GM19025 (cell line): ENCODE data around the gene SERPINI1.

ENCODE experiments used
- ATAC-seq: cut with Tn5 transposase; IDR thresholded peaks from one replicate; pipeline ENCODE4 v1.9.1; 2021; ENCODE audit warnings: mild to moderate bottlenecking, low read depth, moderate library complexity; ENCODE audit not compliant: unreplicated experiment

Gene SERPINI1, protein sequence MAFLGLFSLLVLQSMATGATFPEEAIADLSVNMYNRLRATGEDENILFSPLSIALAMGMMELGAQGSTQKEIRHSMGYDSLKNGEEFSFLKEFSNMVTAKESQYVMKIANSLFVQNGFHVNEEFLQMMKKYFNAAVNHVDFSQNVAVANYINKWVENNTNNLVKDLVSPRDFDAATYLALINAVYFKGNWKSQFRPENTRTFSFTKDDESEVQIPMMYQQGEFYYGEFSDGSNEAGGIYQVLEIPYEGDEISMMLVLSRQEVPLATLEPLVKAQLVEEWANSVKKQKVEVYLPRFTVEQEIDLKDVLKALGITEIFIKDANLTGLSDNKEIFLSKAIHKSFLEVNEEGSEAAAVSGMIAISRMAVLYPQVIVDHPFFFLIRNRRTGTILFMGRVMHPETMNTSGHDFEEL

DNA sequence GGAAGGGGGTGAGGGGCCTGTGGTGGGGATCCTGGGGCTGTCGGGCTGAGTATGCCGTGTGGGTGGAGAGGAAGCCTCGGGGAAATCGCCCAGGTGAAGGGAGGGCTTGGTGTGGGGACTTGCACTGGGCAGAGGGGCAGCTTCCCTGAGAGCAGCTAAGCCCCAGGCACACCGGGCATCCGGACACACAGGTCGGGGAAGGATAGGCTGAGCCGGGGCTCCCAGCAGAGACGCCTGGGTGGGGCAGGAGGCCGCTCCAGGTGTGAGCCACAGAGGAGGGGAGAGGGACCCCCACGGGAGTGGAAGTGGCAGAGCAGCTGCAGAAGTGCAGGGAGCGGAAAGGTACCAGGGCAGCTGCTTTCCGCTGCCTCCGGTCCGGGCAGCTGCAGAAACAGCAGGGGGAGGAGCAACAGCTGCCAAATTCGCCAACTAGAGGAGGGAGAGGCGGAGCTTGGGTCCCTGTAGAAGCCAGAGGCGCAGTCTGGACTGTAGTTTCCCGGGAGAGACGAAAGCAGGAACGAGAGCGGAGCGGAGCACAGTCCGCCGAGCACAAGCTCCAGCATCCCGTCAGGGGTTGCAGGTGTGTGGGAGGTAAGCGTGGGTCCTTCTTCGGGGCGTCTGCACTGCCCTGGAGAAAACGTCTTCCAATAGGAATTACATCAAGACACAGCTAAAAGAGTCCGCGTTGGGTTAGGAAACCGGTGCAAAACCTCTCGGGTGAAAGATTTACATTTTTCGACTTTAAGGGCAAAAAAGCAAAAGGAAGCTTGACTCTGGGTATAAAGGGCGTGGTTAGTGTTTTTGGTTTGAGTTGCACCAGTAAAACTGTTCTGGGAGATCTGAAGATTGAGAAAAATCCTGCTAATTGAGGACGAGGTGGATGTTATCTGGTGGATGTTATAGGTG, at the start of gene SERPINI1:
SERPINI1 (plus strand) TSS at position 489 of the 906 bp plus-strand sequence. CDS start 53,408 bp downstream, outside the sequence.
- ATAC-seq, result peak; percentile 50

DNA sequence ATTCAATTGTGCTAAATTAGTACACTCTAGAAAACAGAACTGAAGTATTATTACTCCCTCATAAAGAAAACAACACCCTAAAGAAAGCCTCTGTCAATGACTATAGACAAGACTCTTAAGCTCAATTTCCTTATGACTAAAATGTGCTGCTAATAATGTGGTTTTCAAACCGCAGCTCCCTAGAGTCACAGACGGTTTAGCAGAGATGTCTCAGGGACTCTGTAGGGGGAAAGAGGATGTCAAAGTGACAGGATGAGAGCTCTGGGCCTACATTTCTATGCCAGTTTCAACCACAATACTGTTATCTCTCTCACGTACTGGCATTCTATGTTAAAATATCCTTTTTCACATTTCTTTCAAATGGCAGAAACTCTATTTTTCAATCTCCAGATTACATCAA, 44.2 kb upstream of the SERPINI1 start:
- ATAC-seq, result peak; percentile 100

DNA sequence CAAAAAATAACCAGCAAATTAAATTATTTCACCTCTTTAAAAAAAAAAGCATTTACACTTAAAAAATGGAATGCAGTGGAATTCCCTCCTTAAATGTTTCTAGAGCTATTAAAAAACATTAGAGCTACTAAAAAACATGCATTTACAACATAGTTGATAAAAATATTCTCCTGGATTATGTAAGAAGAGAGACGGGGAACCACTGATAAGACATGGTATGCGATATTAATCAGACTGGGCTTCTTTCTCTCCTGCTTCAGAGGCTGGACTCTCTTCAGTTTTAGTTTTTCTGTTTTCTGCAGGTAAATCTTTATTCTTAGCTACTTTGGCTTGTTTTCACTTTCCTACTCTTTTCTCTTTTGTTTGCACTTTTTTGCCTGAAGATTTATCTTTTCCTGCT, 41.4 kb upstream of the SERPINI1 start:
- ATAC-seq, result no peak

DNA sequence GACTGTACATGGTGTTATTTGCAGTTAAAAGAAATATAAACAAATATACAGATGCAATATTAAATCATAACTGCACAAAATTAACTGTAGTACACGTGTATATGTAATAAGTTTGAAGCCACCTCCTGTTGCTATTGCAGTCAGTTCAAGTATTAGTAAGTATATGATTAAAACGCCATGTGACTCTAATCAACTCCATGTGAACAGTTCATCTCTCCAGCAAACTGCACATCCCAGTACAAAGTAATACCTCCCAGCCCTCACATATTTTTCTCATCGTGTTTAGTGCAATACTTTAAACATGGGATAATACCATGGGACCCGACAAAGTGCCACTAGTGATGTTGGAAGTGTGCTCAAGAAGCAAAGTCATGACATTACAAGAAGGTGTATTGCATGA, 35.5 kb upstream of the SERPINI1 start:
- no peak for ATAC-seq

DNA sequence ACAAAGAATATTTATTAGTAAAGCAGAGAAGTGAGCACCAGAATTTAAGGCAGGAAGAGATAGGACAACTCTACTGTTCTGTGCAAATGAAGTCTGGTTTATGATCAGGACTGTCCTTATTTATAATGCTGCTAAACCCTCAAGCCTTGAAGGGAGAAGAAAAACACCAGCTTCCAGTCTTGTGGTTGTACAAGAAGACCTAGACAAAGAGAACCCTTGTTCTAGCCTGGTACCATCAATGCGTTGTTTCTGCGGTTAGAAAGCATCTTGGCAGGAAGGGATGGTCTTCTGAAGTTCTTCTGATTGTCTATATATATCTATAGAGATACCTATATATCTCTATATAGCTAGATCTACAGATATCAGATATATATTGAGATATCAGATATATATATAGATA, 34.6 kb upstream of the SERPINI1 start:
- ATAC-seq, result no peak

DNA sequence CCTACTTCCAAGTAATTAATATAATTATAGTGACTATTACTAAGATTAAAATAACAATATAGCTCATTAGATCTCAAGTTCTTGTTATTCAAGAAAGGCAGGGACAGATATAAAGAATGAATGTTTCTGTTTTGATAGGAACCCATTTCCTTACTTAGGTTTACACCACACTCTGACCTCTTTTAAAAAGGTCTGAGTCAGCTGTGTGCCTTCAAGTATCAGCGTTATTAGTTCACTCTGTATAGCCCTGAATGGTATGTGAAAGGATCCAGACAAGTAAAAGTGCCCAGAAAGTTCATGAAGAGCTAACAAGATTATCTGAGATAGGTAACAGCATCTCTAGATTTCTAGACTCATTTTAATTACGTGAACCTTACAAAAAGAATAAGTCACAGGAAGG, 29.7 kb upstream of the SERPINI1 start:
- no peak for ATAC-seq

DNA sequence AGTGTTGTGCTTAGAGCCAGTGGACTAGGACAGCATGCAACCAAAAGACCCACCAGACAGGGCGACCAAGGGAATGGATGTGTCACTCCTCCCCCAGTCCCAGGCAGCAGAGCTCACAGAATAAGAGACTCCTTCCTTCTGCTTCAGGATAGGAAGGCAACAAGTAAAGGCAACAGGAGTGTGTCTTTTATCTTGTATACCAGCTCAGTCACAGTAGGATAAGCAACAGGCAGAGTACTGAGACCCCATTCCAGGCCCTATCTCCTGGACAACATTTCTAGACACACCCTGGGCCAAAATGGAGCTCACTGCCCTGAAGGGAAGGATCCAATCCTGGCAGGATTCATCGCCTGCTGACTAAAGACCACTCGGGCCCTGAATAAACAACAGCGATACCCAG, 25.8 kb upstream of the SERPINI1 start:
- no peak for ATAC-seq

DNA sequence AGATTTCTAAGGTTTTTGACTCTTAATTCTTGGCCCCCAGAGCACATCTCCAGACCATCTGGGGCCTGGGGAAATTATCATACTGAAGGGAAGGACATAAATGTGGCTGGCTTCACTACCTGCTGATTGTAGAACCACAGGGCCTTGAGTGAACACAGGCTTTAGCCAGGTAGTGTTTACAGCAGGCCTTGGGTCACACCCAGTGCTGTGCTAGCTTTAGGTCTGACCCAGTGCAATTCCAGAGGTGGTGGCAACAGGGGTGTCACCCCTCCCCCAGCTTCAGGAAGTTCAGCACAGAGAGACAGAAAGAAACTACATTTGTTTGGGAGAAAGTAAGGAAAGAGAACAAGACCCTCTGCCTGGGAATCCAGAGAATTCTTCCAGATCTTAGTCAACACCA, 25.0 kb upstream of the SERPINI1 start:
- ATAC-seq, result no peak

DNA sequence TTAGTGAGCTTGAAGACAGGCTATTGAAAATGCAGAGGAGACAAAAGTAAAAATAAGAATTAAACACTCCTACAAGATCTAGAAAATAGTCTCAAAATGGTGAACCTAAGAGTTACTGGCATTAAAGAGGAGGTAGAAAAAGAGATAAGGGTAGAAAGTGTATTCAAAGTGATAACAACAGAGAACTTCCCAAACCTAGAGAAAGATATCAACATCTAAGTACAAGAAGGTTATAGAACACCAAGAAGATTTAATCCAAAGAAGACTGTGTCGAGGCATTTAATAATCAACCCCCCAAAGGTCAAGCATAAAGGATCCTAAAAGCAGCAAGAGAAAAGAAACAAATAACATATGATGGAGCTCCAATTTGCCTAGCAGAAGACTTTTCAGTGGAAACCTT, 24.1 kb upstream of the SERPINI1 start:
- ATAC-seq, result no peak

DNA sequence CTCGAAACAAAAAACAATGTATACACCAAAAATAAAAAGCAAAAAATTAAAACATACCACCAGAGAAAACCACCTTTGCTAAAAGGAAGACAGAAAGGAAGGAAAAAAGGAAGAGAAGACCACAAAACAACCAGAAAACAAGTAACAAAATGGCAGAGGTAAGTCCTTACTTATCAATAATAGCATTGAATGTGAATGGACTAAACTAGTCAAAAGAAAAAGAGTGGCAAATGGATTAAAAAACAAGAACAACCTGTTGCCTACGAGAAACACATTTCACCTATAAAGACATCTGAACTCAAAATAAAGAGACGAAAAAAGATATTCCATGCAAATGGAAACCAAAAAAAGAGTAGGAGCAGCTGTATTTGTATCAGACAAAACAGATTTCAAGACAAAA, 23.1 kb upstream of the SERPINI1 start:
- ATAC-seq, result no peak

DNA sequence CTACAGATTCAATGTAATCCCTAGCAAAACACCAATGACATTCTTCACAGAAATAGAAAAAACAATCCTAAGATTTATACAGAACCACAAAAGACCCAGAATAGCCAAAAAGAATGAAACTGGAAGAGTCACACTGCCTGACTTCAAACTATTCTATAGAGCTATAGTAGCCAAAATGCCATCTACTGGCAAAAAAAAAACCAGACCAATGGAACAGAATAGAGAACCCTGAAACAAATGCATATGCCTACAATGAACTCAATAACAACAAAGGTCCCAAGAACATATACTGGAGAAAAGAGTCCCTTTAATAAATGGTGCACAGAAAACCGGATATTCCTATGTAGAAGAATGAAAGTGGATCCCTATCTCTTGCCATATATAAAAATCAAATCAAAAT, 20.6 kb upstream of the SERPINI1 start:
- ATAC-seq, result no peak

DNA sequence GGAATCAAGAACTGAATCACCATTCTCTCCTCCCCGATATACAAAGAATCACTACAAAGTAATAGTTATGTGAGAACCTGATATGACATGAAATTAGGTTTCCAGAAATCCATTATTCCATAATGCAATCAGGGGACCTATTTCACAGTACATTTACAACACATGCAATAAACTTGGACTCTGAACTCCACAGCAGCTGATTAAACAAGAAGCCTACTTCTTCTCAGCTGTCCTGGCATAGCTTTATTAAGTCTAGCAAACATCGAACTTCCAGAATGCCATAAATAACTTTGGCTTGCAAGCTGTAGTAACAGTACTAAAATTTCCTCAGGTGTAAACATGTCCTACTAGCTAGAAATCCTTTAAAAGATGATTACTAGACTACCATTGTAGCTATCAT, 18.6 kb upstream of the SERPINI1 start:
- ATAC-seq, result no peak

DNA sequence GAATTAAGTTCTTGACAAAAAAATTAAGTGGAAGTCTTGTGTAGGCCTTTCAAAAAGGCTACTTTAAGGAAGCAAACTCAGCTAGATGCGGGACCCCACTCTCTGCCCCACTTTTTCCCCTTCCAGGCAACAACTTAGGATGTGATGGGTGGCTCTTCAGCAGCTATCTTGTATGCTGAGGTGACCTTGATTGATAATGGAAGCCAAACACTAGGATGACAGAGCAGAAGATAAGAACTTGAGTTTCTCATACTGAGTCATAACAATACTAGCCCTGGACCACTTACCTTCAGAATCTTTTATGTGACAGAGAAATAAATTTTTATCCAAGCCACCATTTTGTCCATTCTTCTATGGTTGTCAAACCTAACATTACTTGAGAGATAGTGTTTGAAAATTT, 16.9 kb upstream of the SERPINI1 start:
- no peak for ATAC-seq

DNA sequence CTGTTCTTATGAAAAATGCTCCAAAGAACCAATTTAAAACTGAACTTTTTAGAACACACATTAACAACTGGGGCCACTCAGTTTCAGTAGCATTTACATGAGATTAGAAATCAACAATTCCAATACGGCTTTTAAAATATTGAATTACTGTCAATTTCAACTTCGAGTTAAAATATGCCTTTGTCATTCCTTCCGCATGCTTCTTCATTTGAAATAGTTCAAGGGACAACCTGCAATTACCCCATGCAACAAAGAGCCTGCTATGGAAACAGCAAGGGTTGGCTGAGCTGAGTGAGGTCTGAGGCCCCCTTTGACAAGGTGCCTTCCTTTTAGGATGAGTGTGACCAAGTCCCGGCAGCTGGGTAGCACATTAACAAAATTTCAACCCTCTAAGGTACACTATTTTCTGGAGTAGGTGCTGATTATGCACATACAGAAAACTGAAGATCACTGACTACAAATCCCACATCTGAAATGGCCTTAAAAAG, 12.5 kb upstream of the SERPINI1 start:
- ATAC-seq, result no peak

DNA sequence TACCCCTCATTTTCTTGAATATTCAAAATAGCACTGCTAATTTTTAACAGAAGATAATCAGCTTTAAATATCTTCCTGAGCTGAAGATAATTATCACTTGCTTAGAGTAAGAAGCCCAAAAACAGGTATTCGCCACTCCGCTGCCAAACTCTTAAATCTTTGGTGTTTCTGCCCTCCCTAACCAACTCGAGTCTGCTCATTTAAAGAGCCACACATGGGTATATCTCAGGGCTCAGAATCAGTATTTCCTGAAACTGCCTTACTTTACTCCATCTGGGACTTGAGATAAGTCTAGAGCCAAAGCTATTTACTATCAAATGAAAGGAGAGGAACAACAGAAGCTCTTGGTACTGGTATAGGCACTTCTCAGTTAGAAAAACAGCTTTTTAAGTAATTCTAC, 11.6 kb upstream of the SERPINI1 start:
- no peak for ATAC-seq

DNA sequence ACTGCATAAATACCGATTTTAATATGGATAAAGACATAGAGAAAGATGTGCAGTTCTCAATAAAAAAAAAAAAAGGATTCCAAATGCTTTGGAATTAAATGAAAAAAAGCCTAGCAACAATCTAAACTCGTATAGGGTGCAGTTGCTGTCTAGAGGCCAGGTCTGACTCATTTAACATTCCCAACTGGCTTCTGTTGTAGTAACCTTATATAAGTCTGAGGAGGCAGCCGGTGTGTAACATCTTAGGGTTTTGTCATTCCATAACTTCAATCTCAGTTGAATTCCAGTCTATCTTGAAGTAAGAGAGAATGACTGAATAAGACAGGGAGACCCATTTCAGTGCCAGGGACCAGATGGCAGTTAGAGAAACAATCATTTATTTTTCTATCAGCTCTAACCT, 7.3 kb upstream of the SERPINI1 start:
- ATAC-seq, result no peak

DNA sequence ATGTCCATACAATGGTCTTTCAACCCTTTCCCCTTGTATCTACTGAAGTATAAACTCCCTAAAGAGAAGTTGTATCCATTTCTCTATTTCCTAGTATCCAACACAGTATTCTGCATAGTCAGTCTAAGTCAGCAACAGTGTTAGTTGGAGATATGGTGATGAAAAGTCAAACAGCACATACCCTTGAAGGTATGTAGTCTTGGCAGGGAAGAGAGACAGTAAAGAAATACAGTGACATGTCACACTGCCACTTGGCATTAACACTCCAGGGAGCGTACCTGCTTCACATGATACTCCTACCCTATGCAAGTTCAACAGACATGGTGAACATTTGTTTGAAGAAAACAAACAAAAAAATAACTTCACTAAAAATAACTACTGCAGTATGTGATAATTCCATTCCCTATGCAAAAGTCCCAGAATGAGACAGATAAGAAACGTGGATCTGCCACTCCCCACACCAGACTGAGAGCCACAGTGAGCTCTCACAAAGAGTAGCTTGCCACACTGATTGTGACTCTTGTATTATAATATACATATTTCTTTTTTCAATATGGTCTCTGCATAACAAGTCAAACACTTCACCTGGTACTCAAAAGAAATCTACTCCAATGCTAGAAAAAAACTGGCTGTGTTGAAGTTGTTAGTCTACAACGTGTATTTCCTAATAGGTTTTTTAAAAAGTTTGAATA, 6.7 kb upstream of the SERPINI1 start:
- ATAC-seq, result no peak

DNA sequence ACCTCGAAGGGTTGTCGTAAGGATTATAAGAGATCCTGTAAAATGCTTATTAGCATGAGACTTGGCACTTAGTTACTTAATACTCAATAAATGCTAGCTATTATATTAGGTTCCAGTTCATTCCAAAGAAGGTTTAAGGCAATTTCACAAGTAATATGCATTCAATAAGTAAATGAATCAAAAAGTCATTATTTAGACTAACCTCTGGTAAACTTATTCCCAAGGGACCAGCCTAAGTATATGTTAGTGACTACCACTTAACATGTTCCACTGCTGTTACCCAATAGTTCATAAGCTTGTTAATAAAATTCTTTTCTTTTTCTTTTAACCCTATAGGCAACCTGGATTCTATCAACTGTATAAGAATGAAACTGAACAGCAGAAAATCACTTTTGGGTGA, 5.9 kb upstream of the SERPINI1 start:
- ATAC-seq, result no peak

DNA sequence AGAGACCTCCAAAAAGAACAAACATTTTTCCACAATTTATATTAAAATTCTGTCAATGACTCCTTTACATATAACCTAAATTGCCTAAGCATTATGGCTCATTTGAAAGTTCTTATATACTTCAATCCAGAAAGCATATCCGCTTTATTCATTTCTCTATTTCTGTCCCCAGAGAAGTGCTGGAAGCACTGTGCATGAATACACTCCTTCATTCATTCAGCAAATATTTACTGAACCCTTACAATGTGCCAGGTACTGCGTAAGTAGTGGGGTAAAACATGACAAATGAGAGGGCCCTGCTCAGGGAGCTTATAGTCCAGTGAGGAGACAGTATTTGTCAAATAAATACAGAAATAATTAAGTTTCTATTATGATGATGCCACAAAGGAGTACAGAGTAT, 4.1 kb upstream of the SERPINI1 start:
- no peak for ATAC-seq

DNA sequence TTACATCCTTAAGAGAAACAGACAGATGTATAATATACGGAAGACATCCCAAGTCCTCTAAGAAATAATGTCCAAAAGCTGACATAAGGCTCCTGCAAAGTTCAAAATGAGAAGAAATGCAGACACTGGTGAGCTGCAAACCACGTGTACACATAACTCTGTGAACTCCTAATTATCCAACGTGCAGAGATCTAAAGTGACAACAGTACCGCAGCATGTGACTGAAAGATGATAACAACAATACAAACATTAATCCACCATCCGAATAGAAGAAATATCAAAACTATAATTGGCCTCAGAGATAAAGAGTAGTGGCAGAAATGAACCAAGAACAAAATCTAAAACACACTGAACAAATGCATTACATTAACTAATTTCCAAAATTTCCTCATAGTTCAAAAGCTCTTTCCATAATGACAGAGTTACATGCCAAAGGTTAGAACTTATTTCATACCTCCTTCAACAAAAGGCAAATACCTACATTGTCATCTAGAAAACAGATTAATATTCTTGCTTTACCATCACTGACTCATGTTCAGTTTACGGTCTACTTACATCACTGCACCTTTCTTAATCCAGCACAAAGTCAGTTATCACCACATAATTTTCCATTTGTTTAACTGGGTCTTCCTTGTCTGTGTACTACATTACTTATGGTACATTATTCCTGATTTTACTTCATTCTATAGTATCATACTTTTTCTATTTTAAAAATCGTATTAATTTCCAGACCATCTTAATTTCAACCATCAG, 3.0 kb upstream of the SERPINI1 start:
- no peak for ATAC-seq
